Measurements from ENCODE around the gene WWOX. TPM values are rescaled to one million over a fixed set of nuclear protein-coding genes. Genes with fewer than 3 reads are reported as not detected.

Gene WWOX
- total RNA-seq, 1 experiment from 2014 or later = 15.6 TPM

DNA sequence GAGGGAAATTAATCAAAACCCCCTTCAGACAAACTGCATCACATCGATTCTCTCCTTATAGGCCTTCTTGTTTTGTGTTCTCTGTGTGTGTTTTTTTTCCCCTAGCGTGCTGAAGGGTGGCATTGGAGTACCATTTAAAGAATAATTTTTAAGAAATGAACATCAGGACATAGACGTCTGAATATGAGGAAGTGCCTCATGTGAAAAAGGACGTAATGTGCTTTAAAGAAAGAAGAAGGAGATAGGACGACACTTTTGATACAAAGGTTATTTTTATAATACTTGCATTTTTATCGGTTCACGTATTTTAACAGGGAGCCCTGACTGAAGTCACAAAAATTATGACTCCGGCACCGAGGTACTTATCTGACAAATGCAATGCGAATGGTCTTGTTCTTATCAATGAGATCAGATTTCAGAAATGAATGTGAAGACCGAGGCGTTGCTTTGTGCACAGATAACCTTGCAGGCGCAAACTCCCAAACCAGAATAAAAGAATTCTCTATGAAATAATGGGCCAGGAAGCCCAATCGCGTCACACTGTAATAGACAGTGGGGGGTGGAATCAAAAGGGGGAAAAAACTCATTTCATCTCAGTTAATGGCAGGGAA lies 894.8 kb downstream of the WWOX start:
- no peak overlapping the region for H3K27ac Mint-ChIP-seq

More for the DNA sequence above, 894.8 kb downstream of the WWOX start:
- Mint-ChIP-seq H3K9me3 (no peaks in the 10 kb centered on the region), H3K4me1 (peaks cover 27 to 34% of the 10 kb centered on the region in 2 experiments), H3K36me3 (ENCODE audit: insufficient read depth in 1 of 3, low read depth in 3 of 3) (no peaks in the 10 kb centered on the region), H3K27me3 (ENCODE audit: low read depth) (peaks cover 2% of the 10 kb centered on the region; the same call in 1 of the 2 replicates), H3K4me3 (no peak overlapping the region)
- DNase-seq = no peak
- Histone ChIP-seq H3K27me3 (ENCODE audit: insufficient read depth, low read length) (no peaks in the 10 kb centered on the region), H3K14ac (ENCODE audit: insufficient read depth, low read length) (no peak overlapping the region), H2BK5ac (ENCODE audit: insufficient read length, low read length) (no peak overlapping the region), H4K91ac (ENCODE audit: insufficient read length, low read depth, low read length) (no peak overlapping the region), H3K23me2 (ENCODE audit: insufficient read length, low read depth, low read length, poor library complexity, severe bottlenecking) (no peaks in the 10 kb centered on the region), H4K20me1 (ENCODE audit: control insufficient read depth, insufficient read depth, insufficient read length) (no peaks in the 10 kb centered on the region), H2BK12ac (ENCODE audit: insufficient read length, low read depth, low read length) (no peak overlapping the region), H3K23ac (ENCODE audit: insufficient read length, low read depth, low read length) (no peak overlapping the region), H3K4me1 (ENCODE audit: insufficient read depth, low read length) (peaks cover 2% of the 10 kb centered on the region; the same call in 1 of the 2 replicates), H3K9me3 (ENCODE audit: control insufficient read depth, low read depth, low read length) (no peaks in the 10 kb centered on the region), H2BK15ac (ENCODE audit: low read depth, low read length) (no peak overlapping the region), H2BK20ac (ENCODE audit: low read depth, low read length, poor library complexity, severe bottlenecking) (no peak overlapping the region), H4K5ac (ENCODE audit: insufficient read length, low read depth, low read length) (no peak overlapping the region), H3K56ac (ENCODE audit: insufficient read length, low read depth, low read length) (no peak overlapping the region), H2BK120ac (ENCODE audit: low read depth, low read length, poor library complexity, severe bottlenecking) (no peak overlapping the region), H3K18ac (ENCODE audit: insufficient read length, low read depth, low read length) (no peak overlapping the region), H3K79me2 (ENCODE audit: insufficient read depth, low read length) (no peaks in the 10 kb centered on the region), H4K8ac (replicated peaks; ENCODE audit: insufficient read length, low read depth, low read length) (no peak overlapping the region), H2AFZ (ENCODE audit: low read length) (no peak overlapping the region), H3K9ac (ENCODE audit: extremely low read depth, insufficient read length, low read length) (no peak overlapping the region), H3K4ac (ENCODE audit: low read depth, low read length) (no peak overlapping the region), H2AK5ac (ENCODE audit: insufficient read length, low read length) (no peak overlapping the region), H3K79me1 (ENCODE audit: insufficient read depth, low read depth, low read length, poor library complexity, severe bottlenecking) (no peaks in the 10 kb centered on the region), H3K27ac (ENCODE audit: insufficient read length, low read depth, low read length) (no peak overlapping the region), H3K4me2 (ENCODE audit: insufficient read depth, insufficient read length, low read length) (no peak overlapping the region), H3T11ph (ENCODE audit: low read length) (no peak overlapping the region)
- WGBS (ENCODE audit: extremely low coverage, insufficient read length, low lambda C conversion rate) = no CpG with 5 or more reads among the region's 15 CpGs
- TF ChIP-seq CTCF (conservative IDR thresholded peaks at IDR 0.05) = no peak
